ENCODE data around the gene GRIA1.
A peak's percentile ranks its signal among the peaks of the same experiment; 100 is the strongest.

Gene GRIA1

DNA sequence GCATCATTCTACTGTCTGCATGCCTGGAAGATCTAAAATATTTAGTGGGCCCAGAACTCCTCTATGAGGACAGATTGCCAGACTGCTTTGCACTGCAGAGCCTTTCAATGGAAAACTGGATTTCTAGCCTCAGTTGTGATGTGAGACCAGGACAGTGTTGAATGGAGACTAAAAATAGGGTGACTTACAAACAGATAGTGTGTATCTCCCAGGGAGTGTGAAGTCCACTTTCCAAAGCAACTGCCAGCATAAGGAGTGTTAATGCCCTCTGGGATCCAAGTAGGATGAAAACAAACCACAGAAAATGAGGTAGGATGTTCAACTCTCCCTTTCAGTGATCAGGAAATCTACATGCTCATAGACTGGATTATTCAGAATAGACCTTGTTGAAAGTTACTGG, 119.5 kb downstream of the GRIA1 start:
- H3K4me3 ChIP-seq = no peak overlapping the region

DNA sequence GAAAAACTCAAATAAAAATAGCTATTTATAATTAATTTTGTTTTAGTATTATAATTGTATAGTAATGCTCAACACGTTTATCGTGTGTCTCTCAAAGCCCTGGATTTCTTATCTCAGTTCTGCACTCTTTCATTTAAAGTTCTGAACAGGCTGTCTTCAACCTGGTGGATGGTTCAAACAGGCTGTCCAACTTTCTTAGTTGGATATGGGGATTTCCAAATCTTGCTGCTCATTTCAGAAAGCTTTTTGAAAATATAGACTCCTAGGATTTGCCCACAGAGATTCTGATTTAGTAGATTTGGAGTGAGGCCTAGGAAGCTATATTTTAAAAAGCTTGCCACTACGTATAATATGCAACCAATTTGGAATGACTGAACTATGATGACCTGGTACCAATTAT, 120.3 kb downstream of the GRIA1 start:
- Histone ChIP-seq H3K4me1 (peaks cover 0 to 31% (median 3%) of the 10 kb centered on the region in 10 experiments; a peak in 7 of 20 replicates), H3K9ac (no peak overlapping the region), H3K36me3 (no peaks in the 10 kb centered on the region), H3K9me3 (replicated peaks in 1 of 11) (no peaks in the 10 kb centered on the region), H3K27me3 (no peaks in the 10 kb centered on the region), H3K4me2 (peak overlapping the region in 1 of 11 experiments; percentile 30; a peak in 1 of 22 replicates), H4K20me1 (no peaks in the 10 kb centered on the region), H3K27ac (no peak overlapping the region), H3K4me3 (no peak overlapping the region)
- no peak for TF ChIP-seq Cebpa-rat (IDR thresholded peaks at IDR 0.05)

More for the DNA sequence above, 119.5 kb downstream of the GRIA1 start:
- TF ChIP-seq Cebpa-rat (IDR thresholded peaks at IDR 0.05) = no peak
- Histone ChIP-seq H3K27me3 (no peaks in the 10 kb centered on the region), H3K36me3 (no peaks in the 10 kb centered on the region), H3K4me1 (peaks cover 0 to 31% (median 3%) of the 10 kb centered on the region in 10 experiments; a peak in 7 of 20 replicates), H3K9me3 (replicated peaks in 1 of 11) (no peaks in the 10 kb centered on the region), H4K20me1 (no peaks in the 10 kb centered on the region), H3K4me2 (peak overlapping the region in 2 of 11 experiments; percentile 10 to 30; a peak in 3 of 22 replicates), H3K27ac (no peak overlapping the region), H3K9ac (no peak overlapping the region)

DNA sequence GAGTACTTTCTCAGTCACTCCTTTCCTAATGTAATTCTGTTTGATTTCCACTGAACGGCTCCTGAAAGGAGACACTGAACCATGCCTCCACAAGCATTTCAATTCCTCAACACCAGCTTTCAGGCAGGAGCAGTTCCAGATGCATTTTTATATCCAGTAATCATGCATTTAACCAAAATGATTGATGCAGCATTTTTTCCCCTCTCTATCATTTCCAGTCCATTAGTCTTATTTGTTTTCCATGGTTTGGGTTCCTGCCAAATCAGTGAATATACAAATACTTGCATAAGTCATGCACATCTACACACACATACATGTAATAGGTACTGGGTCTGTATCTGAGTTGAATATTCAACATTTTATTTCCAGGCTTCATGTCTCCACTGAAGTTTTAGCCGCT, 122.7 kb downstream of the GRIA1 start:
- TF ChIP-seq Cebpa-rat (IDR thresholded peaks at IDR 0.05) = no peak
- Histone ChIP-seq H3K27ac (no peak overlapping the region), H3K9me3 (replicated peaks in 1 of 11) (no peaks in the 10 kb centered on the region), H3K27me3 (no peaks in the 10 kb centered on the region), H3K4me3 (no peak overlapping the region), H3K4me1 (peaks cover 0 to 34% (median 3%) of the 10 kb centered on the region in 10 experiments; a peak in 7 of 20 replicates), H3K36me3 (no peaks in the 10 kb centered on the region), H4K20me1 (no peaks in the 10 kb centered on the region), H3K9ac (no peak overlapping the region), H3K4me2 (peak overlapping the region in 2 of 11 experiments; percentile 40 to 47; a peak in 2 of 22 replicates)

DNA sequence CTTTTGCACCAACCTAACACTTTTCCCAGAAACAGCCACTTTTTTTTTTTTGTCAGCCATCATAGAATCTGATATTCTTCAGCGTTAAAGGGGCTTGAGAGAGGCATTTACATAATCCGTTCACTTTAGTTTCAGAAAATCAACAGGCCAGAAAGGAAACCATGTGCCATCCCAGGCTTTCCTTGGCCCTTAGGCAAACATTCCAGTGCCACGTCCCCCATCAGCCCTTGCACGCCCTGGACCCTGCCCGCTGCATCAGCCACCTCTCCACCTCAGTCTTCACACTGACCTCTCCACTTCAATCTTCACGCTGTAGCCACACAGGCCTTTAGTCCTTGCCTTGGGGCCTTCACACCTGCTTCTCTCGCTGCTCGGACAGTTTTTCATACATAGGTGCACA, 123.2 kb downstream of the GRIA1 start:
- Histone ChIP-seq H3K9ac (no peak overlapping the region), H3K4me3 (no peak overlapping the region), H4K20me1 (no peaks in the 10 kb centered on the region), H3K4me1 (peaks cover 0 to 34% (median 3%) of the 10 kb centered on the region in 10 experiments; a peak in 7 of 20 replicates), H3K36me3 (no peaks in the 10 kb centered on the region), H3K27ac (no peak overlapping the region), H3K4me2 (no peak overlapping the region), H3K9me3 (replicated peaks in 1 of 11) (no peaks in the 10 kb centered on the region), H3K27me3 (no peaks in the 10 kb centered on the region)
- TF ChIP-seq Cebpa-rat (IDR thresholded peaks at IDR 0.05) = no peak

DNA sequence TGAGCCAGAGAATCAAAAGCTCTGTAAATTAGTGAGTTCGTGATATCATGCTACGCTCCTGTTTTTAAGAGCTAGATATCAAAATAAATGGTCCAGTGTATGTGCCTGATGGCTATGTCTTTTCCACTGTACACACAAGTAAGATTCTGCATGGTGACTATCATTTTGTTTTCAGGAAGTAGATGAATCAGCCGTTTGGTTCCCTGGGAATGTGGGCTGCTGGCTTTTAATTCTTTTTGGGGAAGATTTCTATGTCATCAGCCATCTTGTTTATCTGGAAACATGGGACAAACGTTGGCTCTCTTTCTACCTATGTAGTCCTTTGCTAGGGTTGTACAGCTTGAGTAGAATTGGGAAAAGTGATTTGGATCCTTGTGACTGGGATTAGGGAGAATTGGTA, 126.7 kb downstream of the GRIA1 start:
- Histone ChIP-seq H3K4me2 (peak overlapping the region in 1 of 11 experiments; percentile 27; a peak in 1 of 22 replicates), H3K27ac (no peak overlapping the region), H3K4me1 (peaks cover 0 to 36% (median 6%) of the 10 kb centered on the region in 10 experiments; a peak in 8 of 20 replicates), H3K9ac (no peak overlapping the region), H3K4me3 (no peak overlapping the region), H3K36me3 (no peaks in the 10 kb centered on the region), H3K9me3 (replicated peaks in 1 of 11) (no peaks in the 10 kb centered on the region), H4K20me1 (no peaks in the 10 kb centered on the region), H3K27me3 (no peaks in the 10 kb centered on the region)
- no peak for TF ChIP-seq Cebpa-rat (IDR thresholded peaks at IDR 0.05)

- TF ChIP-seq Cebpa-rat (IDR thresholded peaks at IDR 0.05) = no peak
Observed at GRCh38 chr5:153618307-153618706, 127.8 kb downstream of the GRIA1 start.

DNA sequence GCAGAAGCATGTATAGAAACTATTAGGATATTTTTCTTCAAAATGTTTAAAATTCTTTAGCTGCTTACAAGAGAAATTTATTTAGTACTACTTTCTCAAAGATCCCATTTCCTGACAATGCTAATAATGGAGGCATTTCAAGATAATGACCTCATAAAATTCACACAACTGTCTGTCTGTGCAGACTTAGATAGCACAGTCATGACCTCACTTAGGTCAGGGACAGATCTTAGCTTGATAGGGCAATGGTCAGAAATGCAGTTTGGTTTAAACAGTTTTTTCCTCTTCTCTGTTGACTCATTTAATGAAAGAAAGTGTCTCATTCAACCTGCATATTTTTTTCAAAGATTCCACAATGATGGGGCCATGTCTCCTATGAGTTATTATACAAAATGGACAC, 128.4 kb downstream of the GRIA1 start:
- no peaks in the 10 kb centered on the region for H3K9me3 ChIP-seq (replicated peaks in 1 of 11)
- H3K9ac ChIP-seq = no peak overlapping the region
- no peak overlapping the region for H3K4me3 ChIP-seq
- no peaks in the 10 kb centered on the region for H3K27me3 ChIP-seq
- TF ChIP-seq Cebpa-rat (IDR thresholded peaks at IDR 0.05) = no peak
- no peaks in the 10 kb centered on the region for H4K20me1 ChIP-seq
- peak overlapping the region in 2 of 11 experiments; percentile 50 to 56; a peak in 3 of 22 replicates for H3K27ac ChIP-seq
- no peaks in the 10 kb centered on the region for H3K36me3 ChIP-seq
- peaks cover 0 to 25% (median 0%) of the 10 kb centered on the region in 10 experiments; a peak in 7 of 20 replicates for H3K4me1 ChIP-seq
- H3K4me2 ChIP-seq = peak overlapping the region in 1 of 11 experiments; percentile 60; a peak in 1 of 22 replicates

More at GRCh38 chr5:153618307-153618706, 127.8 kb downstream of the GRIA1 start:
- H3K9me3 ChIP-seq (replicated peaks in 1 of 11) = no peaks in the 10 kb centered on the region
- no peak overlapping the region for H3K27ac ChIP-seq
- no peaks in the 10 kb centered on the region for H3K36me3 ChIP-seq
- no peaks in the 10 kb centered on the region for H4K20me1 ChIP-seq
- peaks cover 0 to 25% (median 0%) of the 10 kb centered on the region in 10 experiments; a peak in 7 of 20 replicates for H3K4me1 ChIP-seq
- H3K4me3 ChIP-seq = no peak overlapping the region
- H3K9ac ChIP-seq = no peak overlapping the region
- no peak overlapping the region for H3K4me2 ChIP-seq
- no peaks in the 10 kb centered on the region for H3K27me3 ChIP-seq

GRCh38 chr5:153619771-153620170, 129.3 kb downstream of the GRIA1 start:
- Histone ChIP-seq H3K27me3 (no peaks in the 10 kb centered on the region), H3K36me3 (no peaks in the 10 kb centered on the region), H3K27ac (peak overlapping the region in 3 of 11 experiments; percentile 46 to 56 (median 50); a peak in 5 of 22 replicates), H3K4me2 (peak overlapping the region in 3 of 11 experiments; percentile 46 to 62 (median 60); a peak in 6 of 22 replicates), H3K9ac (no peak overlapping the region), H3K4me1 (peaks cover 0 to 25% (median 0%) of the 10 kb centered on the region in 10 experiments; a peak in 7 of 20 replicates), H3K9me3 (replicated peaks in 1 of 11) (no peaks in the 10 kb centered on the region), H4K20me1 (no peaks in the 10 kb centered on the region), H3K4me3 (no peak overlapping the region)
- TF ChIP-seq Cebpa-rat (IDR thresholded peaks at IDR 0.05) = no peak

DNA sequence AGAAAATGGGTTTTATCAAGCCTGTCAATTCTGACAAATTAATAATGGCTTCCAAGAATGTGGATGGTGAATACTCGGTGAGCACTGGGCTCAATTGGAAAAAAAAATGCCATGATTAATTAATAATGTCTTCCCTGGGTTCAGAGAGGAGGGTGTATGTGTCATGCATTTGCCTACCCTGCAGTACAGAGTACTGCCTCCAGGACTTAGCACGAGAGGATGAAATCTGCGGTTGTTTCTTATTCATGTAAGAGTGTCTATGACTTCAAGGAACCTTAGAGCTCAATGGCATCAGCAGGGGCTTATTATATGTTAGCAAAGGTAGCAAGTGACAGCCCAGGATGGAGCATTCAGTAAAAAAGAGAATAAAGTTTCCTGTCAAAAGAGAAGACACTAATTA, 132.7 kb downstream of the GRIA1 start:
- peaks cover 0 to 27% (median 0%) of the 10 kb centered on the region in 10 experiments; a peak in 7 of 20 replicates for H3K4me1 ChIP-seq
- no peak overlapping the region for H3K27ac ChIP-seq
- H3K4me2 ChIP-seq = no peak overlapping the region
- no peak overlapping the region for H3K4me3 ChIP-seq
- H3K9me3 ChIP-seq (replicated peaks in 1 of 11) = no peaks in the 10 kb centered on the region
- TF ChIP-seq Cebpa-rat (IDR thresholded peaks at IDR 0.05) = no peak
- H3K27me3 ChIP-seq = no peaks in the 10 kb centered on the region
- H3K36me3 ChIP-seq = no peaks in the 10 kb centered on the region
- H4K20me1 ChIP-seq = no peaks in the 10 kb centered on the region
- no peak overlapping the region for H3K9ac ChIP-seq

Data from BLaER1 treated with 17β-estradiol and CSF1 and Interleukin-3, amounts not matched to agents 10 nM and 100 nM (cell line).